Natural killer cell treated with Interleukin-12 subunit alpha and Interleukin-12 subunit beta and Interleukin-15 and Interleukin-18, amount 100 ng/mL, for 72 hours (primary cell): ENCODE measurements around the gene PATJ. TPM values are rescaled to one million over a fixed set of nuclear protein-coding genes. Genes with fewer than 3 reads are reported as not detected.
"Not testable (repeated sequence)": the region's sequence is repeated elsewhere in the genome, so short reads cannot be mapped to it uniquely, and the experiment has no call there.

Experiments
- ATAC-seq, 2 donors: fragments of 150-1000 bp; cut with Tn5 transposase in 1 of 2; sonication (Bioruptor Pico), chemical (Tn5 transposase) in 1 of 2; 2 replicates each; pipeline ENCODE4 v1.10.0; 2021
- DNase-seq: peaks from one replicate; pipeline ENCODE4 v3.0.0; 2022; ENCODE audit warnings: low spot score
- H3K27ac Mint-ChIP-seq, 2 donors: 1 replicate in 1 of 2; 2 replicates in 1 of 2; pipeline ENCODE4 v1.8.0; 2022; ENCODE audit warnings: mixed read lengths in 2 of 2, mild to moderate bottlenecking in 1 of 2, moderate library complexity in 1 of 2
- H3K27me3 Mint-ChIP-seq, 2 donors: 1 replicate in 1 of 2; 2 replicates in 1 of 2; pipeline ENCODE4 v1.8.0; 2022; ENCODE audit warnings: mixed read lengths in 2 of 2
- H3K36me3 Mint-ChIP-seq: one replicate; pipeline ENCODE4 v1.8.0; 2022; ENCODE audit warnings: mixed read lengths
- H3K4me1 Mint-ChIP-seq, 2 donors: 1 replicate in 1 of 2; 2 replicates in 1 of 2; pipeline ENCODE4 v1.8.0; 2022; ENCODE audit warnings: low read depth in 2 of 2, mixed read lengths in 2 of 2, mild to moderate bottlenecking in 1 of 2
- H3K4me3 Mint-ChIP-seq: one replicate; pipeline ENCODE4 v1.8.0; 2022; ENCODE audit warnings: mixed read lengths
- H3K9me3 Mint-ChIP-seq: 2 replicates; pipeline ENCODE4 v1.8.0; 2022; ENCODE audit warnings: mixed read lengths
- total RNA-seq, 2 donors: library from RNA; stranded (reverse); gene quantifications; one replicate each; pipeline ENCODE4 v1.2.3, GENCODE V29; 2022

Gene PATJ
- total RNA-seq, 2 donors from 2014 or later = 3.9 to 5.8 TPM

- H3K27ac Mint-ChIP-seq = no peak overlapping the region
- no peaks in the 10 kb centered on the region for H3K27me3 Mint-ChIP-seq
- H3K4me1 Mint-ChIP-seq = no peaks in the 10 kb centered on the region
- no peak for ATAC-seq
- no peaks in the 10 kb centered on the region for H3K9me3 Mint-ChIP-seq
- no peak overlapping the region for H3K4me3 Mint-ChIP-seq
- H3K36me3 Mint-ChIP-seq = peaks cover 4% of the 10 kb centered on the region
- no peak for DNase-seq
These were observed 194.6 kb downstream of the PATJ start for GRCh38 chr1:61936839-61937238.

GRCh38 chr1:61941794-61942193 is 199.5 kb downstream of the PATJ start:
- H3K27ac Mint-ChIP-seq = no peak overlapping the region
- H3K9me3 Mint-ChIP-seq = peaks cover 5% of the 10 kb centered on the region
- H3K27me3 Mint-ChIP-seq = peaks cover 0 to 7% of the 10 kb centered on the region in 2 donors
- H3K36me3 Mint-ChIP-seq = peaks cover 7% of the 10 kb centered on the region
- H3K4me1 Mint-ChIP-seq = no peaks in the 10 kb centered on the region
- no peak overlapping the region for H3K4me3 Mint-ChIP-seq
- no peak for DNase-seq
- ATAC-seq = no peak

- H3K36me3 Mint-ChIP-seq = peaks cover 7% of the 10 kb centered on the region
These were observed 200.6 kb downstream of the PATJ start for GRCh38 chr1:61942856-61943255.

GRCh38 chr1:61948685-61949084 is 206.4 kb downstream of the PATJ start:
- not testable (repeated sequence) for DNase-seq, H3K4me3 Mint-ChIP-seq, H3K4me1 Mint-ChIP-seq, ATAC-seq, H3K27me3 Mint-ChIP-seq, H3K9me3 Mint-ChIP-seq, H3K36me3 Mint-ChIP-seq, H3K27ac Mint-ChIP-seq

More at GRCh38 chr1:61942856-61943255, 200.6 kb downstream of the PATJ start:
- no peaks in the 10 kb centered on the region for H3K4me1 Mint-ChIP-seq
- H3K27me3 Mint-ChIP-seq = peaks cover 0 to 7% of the 10 kb centered on the region in 2 donors
- ATAC-seq = no peak
- no peak overlapping the region for H3K27ac Mint-ChIP-seq
- no peak overlapping the region for H3K4me3 Mint-ChIP-seq
- peaks cover 5% of the 10 kb centered on the region for H3K9me3 Mint-ChIP-seq
- no peak for DNase-seq

- no peak overlapping the region for H3K27ac Mint-ChIP-seq
- DNase-seq = no peak
- no peak for ATAC-seq
- no peaks in the 10 kb centered on the region for H3K9me3 Mint-ChIP-seq
- H3K36me3 Mint-ChIP-seq = no peaks in the 10 kb centered on the region
- no peaks in the 10 kb centered on the region for H3K4me1 Mint-ChIP-seq
- no peak overlapping the region for H3K4me3 Mint-ChIP-seq
- H3K27me3 Mint-ChIP-seq = no peaks in the 10 kb centered on the region
These were observed 208.1 kb downstream of the PATJ start for GRCh38 chr1:61950418-61950817.

DNA sequence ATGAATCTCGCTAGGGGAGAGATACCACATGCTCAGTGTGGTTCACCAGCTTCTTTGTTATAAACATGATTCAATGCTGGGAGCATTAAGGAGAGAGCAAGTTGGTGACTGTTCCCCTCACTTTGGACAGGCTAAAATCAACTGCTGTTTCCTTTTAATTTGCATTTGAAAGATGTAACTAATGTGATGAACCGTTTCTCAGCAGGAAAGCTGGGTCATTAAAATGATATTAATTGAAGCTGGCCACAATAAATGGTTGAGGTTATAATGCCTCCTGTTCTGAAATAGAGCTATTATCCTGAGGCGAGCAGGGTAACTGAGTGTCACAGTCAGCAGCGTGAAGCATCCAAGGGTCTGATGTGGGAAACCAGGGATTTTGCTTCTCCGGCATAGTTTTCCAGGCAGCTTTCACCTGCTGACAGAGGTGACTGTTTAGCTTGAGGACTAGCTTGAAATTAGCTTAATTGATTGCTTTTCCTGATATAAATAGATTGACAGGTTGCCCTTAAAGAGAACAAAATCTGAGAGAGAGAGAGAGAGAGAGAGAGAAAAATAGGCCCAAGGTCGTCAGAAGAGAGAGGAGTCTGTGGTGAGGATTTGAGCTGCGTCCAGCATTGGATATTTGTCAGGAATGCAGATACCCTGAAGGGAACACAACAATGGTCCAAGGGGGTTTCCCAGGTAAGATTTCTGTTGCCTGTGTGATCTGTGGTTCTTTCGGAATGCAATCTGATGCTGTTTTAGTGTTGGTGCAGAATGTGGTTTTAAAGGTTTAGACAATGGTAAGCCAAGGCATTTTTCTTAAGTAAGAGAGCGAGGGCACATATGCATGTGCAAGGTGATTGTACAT is 209.7 kb downstream of the PATJ start:
- no peaks in the 10 kb centered on the region for H3K4me1 Mint-ChIP-seq
- no peak for ATAC-seq
- no peaks in the 10 kb centered on the region for H3K36me3 Mint-ChIP-seq
- DNase-seq = no peak
- no peaks in the 10 kb centered on the region for H3K9me3 Mint-ChIP-seq
- no peak overlapping the region for H3K27ac Mint-ChIP-seq
- H3K27me3 Mint-ChIP-seq = no peaks in the 10 kb centered on the region
- H3K4me3 Mint-ChIP-seq = no peak overlapping the region

DNA sequence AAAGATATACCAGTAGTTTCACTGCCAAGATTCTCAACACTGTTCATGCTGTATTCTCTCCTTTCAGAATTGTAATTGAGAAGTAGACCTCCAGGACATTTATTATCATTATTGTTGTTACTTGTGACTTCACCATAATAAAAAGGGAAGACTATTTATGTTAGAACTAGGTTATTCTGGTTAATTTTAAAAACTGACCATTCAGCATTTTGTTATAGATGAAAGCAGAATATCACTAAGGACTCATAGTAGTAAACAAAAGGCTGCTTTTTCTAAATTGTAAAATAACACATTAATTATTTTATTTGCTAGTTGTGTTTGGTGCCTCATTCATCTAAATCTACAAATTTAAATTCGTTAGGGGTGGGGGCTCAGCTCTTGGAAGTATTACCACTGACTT is 210.4 kb downstream of the PATJ start:
- no peak for DNase-seq
- Mint-ChIP-seq H3K4me3 (no peak overlapping the region), H3K27me3 (no peaks in the 10 kb centered on the region), H3K36me3 (no peaks in the 10 kb centered on the region), H3K27ac (no peak overlapping the region), H3K9me3 (no peaks in the 10 kb centered on the region), H3K4me1 (no peaks in the 10 kb centered on the region)
- ATAC-seq = no peak

DNA sequence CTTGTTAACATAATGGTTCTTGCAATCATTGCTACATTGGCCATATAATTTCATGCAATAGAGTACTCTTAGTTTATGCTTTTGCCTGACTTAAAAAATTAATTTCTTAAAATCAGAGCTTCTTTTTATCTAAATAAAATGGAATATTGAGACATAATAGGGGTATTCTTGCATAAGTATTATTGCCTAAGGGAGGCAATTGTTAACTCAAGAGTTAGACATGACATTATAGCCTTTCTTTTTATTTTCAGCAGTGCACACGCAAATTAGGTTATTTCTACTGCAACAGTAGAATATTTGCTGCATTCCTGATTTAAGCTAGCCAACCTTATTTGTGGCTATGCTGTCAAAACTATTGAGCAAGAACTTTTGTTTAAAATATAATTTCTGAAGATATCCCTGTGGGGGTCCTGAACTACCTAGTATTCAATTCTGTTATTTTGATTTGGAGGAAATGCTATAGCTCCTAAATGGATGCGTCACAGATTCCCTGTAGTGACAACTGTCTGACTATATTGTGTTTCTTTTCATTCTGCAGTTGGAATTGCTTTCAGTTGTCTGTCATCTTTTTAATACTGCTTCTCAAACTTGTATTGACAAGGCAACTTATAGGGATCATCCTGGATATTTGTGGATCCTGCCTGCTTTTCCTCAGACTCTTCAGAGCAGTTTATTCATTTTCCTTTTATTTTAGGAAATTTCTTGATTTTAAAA is 211.0 kb downstream of the PATJ start:
- Mint-ChIP-seq H3K36me3 (no peaks in the 10 kb centered on the region), H3K4me1 (no peaks in the 10 kb centered on the region), H3K9me3 (no peaks in the 10 kb centered on the region), H3K4me3 (no peak overlapping the region), H3K27me3 (no peaks in the 10 kb centered on the region), H3K27ac (no peak overlapping the region)
- DNase-seq (no peak), ATAC-seq (no peak)

DNA sequence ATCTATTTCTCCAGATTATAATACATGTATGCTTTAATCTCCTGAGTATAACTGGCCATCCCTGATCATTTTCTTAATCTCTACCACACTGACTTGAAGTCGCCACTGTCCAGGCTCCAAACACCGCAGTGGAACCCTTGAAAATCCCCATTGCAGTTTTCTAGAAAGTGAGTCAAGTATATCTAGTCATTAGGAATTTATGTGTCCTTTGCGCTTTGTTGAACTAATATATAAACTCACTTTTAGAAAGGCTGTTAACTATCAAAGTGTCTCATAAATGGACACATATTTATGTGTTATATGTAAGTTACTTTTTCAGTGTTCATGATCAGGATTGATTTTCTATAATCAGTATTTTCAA is 211.5 kb downstream of the PATJ start:
- Mint-ChIP-seq H3K27me3 (no peaks in the 10 kb centered on the region), H3K4me1 (no peaks in the 10 kb centered on the region), H3K27ac (no peak overlapping the region), H3K9me3 (no peaks in the 10 kb centered on the region), H3K4me3 (no peak overlapping the region), H3K36me3 (no peaks in the 10 kb centered on the region)
- DNase-seq (no peak), ATAC-seq (no peak)

DNA sequence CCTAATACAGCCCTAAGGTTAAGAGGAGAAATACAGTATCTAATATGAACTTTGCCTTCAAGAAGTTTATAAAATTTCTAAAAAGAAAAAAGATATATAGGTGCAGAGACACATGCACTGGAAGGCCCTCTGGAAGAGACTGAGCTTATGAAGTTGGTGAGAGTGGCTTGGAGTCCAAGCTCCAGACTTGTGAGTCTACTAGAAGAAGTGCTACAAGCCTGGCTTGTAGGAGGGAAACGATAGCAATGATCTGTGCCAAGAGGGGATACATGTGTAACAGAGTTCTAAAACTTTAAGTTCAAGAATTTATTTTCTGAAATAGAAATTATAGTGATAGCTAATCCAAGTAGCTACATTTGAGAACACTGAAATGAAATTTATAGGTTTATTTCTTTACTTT is 213.0 kb downstream of the PATJ start:
- no peak overlapping the region for H3K4me3 Mint-ChIP-seq
- no peak for ATAC-seq
- no peak overlapping the region for H3K27ac Mint-ChIP-seq
- H3K9me3 Mint-ChIP-seq = no peaks in the 10 kb centered on the region
- no peaks in the 10 kb centered on the region for H3K36me3 Mint-ChIP-seq
- no peaks in the 10 kb centered on the region for H3K4me1 Mint-ChIP-seq
- DNase-seq = no peak
- no peaks in the 10 kb centered on the region for H3K27me3 Mint-ChIP-seq

DNA sequence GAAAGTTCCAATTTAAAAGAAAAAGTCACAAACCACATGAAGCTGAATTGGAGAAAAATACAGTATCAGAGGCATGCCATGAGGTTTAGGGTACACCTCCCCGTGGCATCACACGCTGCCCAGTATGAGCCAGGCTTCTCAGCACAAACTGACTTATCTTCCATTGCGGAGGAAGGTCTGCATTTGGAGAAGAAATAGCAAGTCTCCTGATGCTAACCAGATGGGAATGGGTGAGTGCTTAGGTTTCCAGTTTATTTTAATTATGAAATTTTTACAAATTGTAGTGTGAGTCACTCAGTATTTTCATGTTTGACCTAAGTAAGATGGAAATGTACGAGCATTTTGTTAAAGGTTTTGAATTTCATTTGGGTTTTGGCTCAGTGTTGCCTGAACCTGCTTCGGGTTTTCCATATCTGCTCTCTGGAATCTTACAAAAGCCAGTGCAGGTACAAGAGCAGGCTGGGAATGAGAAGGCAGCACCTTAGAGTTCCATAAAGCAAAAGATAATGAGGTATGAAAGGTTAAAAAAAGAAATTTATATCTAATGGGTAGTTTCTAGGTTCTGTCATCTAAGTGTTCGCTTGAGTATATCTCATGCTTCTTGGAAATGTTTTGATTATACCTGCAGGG is 213.9 kb downstream of the PATJ start:
- Mint-ChIP-seq H3K4me3 (no peak overlapping the region), H3K36me3 (no peaks in the 10 kb centered on the region), H3K4me1 (no peaks in the 10 kb centered on the region), H3K9me3 (no peaks in the 10 kb centered on the region), H3K27me3 (no peaks in the 10 kb centered on the region), H3K27ac (no peak overlapping the region)
- DNase-seq (no peak), ATAC-seq (no peak)

DNA sequence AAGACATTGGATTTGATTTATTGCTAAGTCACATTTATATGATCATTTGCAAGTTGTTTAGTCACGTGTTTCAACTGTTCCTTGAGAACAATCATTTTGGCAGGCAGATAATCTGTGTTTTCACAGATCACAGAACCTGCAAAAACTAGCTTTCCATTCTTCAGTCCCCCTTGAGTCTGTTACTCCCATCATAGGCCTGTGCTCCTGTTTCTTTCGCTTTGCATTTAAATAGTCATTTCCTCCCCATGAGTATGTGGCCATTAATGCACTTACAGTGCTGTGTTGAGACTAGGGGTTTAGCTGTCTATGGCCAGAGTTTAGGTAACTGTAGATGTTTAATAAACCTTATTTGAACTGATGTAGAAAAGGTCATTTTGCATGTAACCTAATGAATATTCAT is 214.5 kb downstream of the PATJ start:
- no peak overlapping the region for H3K4me3 Mint-ChIP-seq
- H3K27me3 Mint-ChIP-seq = no peaks in the 10 kb centered on the region
- no peaks in the 10 kb centered on the region for H3K4me1 Mint-ChIP-seq
- H3K36me3 Mint-ChIP-seq = no peaks in the 10 kb centered on the region
- no peaks in the 10 kb centered on the region for H3K9me3 Mint-ChIP-seq
- DNase-seq = no peak
- ATAC-seq = no peak
- H3K27ac Mint-ChIP-seq = no peak overlapping the region

DNA sequence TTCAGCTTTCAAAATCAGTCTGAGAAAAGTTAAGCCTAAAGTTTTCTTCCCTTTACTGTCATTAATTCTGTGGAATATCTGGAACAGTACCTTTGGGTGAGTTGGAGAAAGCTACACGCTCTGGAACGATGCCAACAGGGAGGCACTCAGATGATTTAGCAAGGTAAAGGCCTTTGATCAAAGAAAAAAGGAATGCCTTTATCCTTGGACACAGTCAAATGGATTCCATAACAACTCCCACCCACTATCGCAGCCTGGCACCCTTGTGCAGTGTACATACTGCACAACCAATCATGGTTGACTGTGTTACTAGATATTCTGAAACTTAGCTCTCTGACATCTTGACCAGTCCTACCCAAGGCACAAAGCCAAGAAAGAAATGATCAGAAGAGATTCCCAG is 218.7 kb downstream of the PATJ start:
- DNase-seq (no peak), ATAC-seq (no peak)
- Mint-ChIP-seq H3K9me3 (no peaks in the 10 kb centered on the region), H3K4me1 (no peaks in the 10 kb centered on the region), H3K27ac (no peak overlapping the region), H3K4me3 (no peak overlapping the region), H3K27me3 (no peaks in the 10 kb centered on the region), H3K36me3 (no peaks in the 10 kb centered on the region)

GRCh38 chr1:61962631-61963030 is 220.4 kb downstream of the PATJ start:
- Mint-ChIP-seq H3K4me3 (no peak overlapping the region), H3K27ac (no peak overlapping the region), H3K9me3 (no peaks in the 10 kb centered on the region), H3K27me3 (no peaks in the 10 kb centered on the region), H3K4me1 (no peaks in the 10 kb centered on the region), H3K36me3 (no peaks in the 10 kb centered on the region)
- ATAC-seq = no peak
- no peak for DNase-seq
